Renal pelvis (tissue), 12 donors: Measurements from ENCODE around the gene TIGD4. TPM values are rescaled to one million over a fixed set of nuclear protein-coding genes. Genes with fewer than 3 reads are reported as not detected.

Experiments
- DNase-seq: peaks from one replicate; pipeline ENCODE4 v3.0.0-alpha.2; 2013
- long read RNA-seq, 16 experiments: transcript quantifications; one replicate each; lab custom pipeline, GENCODE V29; 2026
- polyA plus RNA-seq, 3 donors: library from polyadenylated mRNA; unstranded; fragments of 120-200 nt; gene quantifications; one replicate each; pipeline ENCODE4 v1.2.1, GENCODE V29; 2013; ENCODE audit not compliant: insufficient read length in 3 of 3

The TIGD4 gene
- 1 to 10 TPM; 1.5 to 2.6 (median 2.2) TPM for polyA plus RNA-seq
- long read RNA-seq, donor 1, partial matches to known transcripts: 141 of 142 reads
- long read RNA-seq, donor 1, other reads (novel, unspliced or antisense): 0 of 142 reads
- long read RNA-seq, donor 2, partial matches to known transcripts: 0 of 7 reads
- long read RNA-seq, donor 2, other reads (novel, unspliced or antisense): 6 of 7 reads
- long read RNA-seq, donor 3, partial matches to known transcripts: 0 of 1 reads
- long read RNA-seq, donor 3, other reads (novel, unspliced or antisense): 0 of 1 reads
- long read RNA-seq, donor 4, partial matches to known transcripts: 30 of 30 reads
- long read RNA-seq, donor 4, other reads (novel, unspliced or antisense): 0 of 30 reads
- long read RNA-seq, donor 5: 0 reads
- long read RNA-seq, donor 6, partial matches to known transcripts: 0 of 3 reads
- long read RNA-seq, donor 6, other reads (novel, unspliced or antisense): 0 of 3 reads
- long read RNA-seq, donor 7, partial matches to known transcripts: 0 of 1 reads
- long read RNA-seq, donor 7, other reads (novel, unspliced or antisense): 0 of 1 reads
- long read RNA-seq, donor 8, partial matches to known transcripts: 0 of 1 reads
- long read RNA-seq, donor 8, other reads (novel, unspliced or antisense): 0 of 1 reads
- long read RNA-seq, donor 9, partial matches to known transcripts: 0 of 2 reads
- long read RNA-seq, donor 9, other reads (novel, unspliced or antisense): 0 of 2 reads
- long read RNA-seq, donor 10: 0 reads
- long read RNA-seq, donor 11: 0 reads
- long read RNA-seq, donor 12: 0 reads
- long read RNA-seq, donor 13: 0 reads
- long read RNA-seq, donor 14, partial matches to known transcripts: 0 of 1 reads
- long read RNA-seq, donor 14, other reads (novel, unspliced or antisense): 0 of 1 reads
- long read RNA-seq, donor 15: 0 reads
- long read RNA-seq, donor 16: 0 reads

GRCh38 chr4:152779513-152780266 lies at the start of gene TIGD4, which contains the start of gene ARFIP1:
TSS of gene TIGD4 (minus strand) at chr4:152779730. CDS start at chr4:152771004, 8,726 bp downstream.
TSS of gene ARFIP1 (plus strand) at chr4:152779954. CDS start at chr4:152829634, 49,680 bp downstream.
- DNase-seq: peak; percentile 97

- DNase-seq: no peak
These were observed 48.6 kb upstream of the TIGD4 start for GRCh38 chr4:152828122-152828521.

DNA sequence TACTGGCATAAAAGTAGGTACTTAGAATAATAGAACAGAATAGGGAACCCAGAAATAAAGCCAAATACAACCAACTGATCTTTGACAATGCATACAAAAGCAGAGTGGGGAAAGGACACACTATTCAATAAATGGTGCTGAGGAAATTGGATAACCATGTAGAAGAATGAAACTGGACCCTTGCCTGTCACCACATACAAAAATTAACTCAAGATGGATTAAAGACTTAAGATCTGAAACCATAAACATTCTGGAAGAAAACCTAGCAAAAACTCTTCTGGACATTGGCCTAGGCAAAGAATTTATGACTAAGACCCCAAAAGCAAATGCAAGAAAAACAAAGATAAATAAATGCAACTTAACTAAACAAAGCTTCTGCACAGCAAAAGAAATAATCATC lies 45.8 kb upstream of the TIGD4 start:
- no peak for DNase-seq

GRCh38 chr4:152824561-152824960 lies 45.0 kb upstream of the TIGD4 start:
- DNase-seq: no peak

GRCh38 chr4:152822323-152822722 lies 42.8 kb upstream of the TIGD4 start:
- no peak for DNase-seq

- DNase-seq: no peak
These were observed 40.5 kb upstream of the TIGD4 start for GRCh38 chr4:152820073-152820472.

- no peak for DNase-seq
These were observed 39.6 kb upstream of the TIGD4 start for GRCh38 chr4:152819026-152819645.

DNA sequence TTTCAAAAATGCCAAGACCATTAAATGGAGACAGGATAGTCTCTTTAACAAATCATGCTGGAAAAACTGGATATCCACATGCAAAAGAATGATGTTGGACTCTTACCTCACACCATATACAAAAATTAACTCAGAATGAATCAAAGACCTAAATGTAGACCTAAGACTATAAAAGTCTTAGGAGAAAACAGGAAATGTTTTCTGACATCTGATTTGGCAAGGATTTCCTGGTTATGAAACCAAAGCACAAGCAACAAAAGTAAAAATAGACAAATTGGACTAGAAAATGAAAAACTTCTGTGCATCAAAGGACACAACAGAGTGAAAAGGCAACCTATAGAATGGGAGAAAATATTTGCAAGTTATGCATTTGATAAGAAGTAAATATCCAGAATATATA lies 37.8 kb upstream of the TIGD4 start:
- no peak for DNase-seq

GRCh38 chr4:152815078-152815477 lies 35.5 kb upstream of the TIGD4 start:
- DNase-seq: no peak

GRCh38 chr4:152810715-152811287 lies 31.3 kb upstream of the TIGD4 start:
- DNase-seq: peak; percentile 8

DNA sequence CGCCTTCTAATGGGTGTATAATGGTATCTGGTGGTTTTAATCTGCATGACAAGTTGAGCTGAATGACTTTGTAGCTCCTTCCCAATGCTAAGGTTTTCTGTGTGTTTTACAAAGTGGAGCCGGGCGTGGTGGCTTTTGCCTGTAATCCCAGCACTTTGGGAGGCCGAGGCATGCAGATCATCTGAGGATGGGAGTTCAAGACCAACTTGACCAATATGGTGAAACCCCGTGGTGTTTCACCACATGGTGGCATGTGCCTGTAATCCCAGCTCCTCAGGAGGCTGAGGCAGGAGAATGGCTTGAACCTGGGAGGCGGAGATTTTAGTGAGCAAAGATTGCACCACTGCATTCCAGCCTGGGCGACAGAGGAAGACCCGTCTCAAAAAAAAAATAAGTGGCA lies 29.1 kb upstream of the TIGD4 start:
- DNase-seq: no peak

GRCh38 chr4:152807294-152807829 lies 27.8 kb upstream of the TIGD4 start:
- no peak for DNase-seq

DNA sequence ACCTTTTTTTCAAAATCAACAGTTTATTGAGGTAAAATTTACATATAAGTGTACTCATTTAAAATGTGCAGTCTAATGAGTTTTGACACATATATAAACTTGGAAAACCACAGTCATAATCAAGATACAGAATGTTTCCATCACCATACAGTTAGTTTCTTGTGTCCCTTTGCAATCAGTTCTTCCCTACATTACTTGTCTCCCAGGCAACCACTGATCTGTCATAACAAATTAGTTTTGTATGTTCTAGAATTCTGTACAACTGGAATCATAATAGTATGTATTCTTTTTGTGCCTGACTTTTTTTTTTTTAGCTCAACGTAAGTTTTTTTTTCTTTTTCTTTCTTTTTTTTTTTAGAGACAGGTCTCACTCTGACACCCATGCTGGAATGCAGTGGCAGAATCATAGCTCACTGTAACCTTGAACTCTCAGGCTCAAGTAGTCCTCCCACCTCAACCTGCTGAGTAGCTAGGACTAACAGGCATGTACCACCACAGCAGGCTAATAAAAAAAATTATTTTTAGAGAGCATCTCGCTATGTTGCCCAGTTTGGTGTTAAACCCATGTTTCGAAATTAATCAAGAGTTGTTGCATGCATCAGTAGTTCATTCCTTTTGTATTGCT lies 27.1 kb upstream of the TIGD4 start:
- no peak for DNase-seq

DNA sequence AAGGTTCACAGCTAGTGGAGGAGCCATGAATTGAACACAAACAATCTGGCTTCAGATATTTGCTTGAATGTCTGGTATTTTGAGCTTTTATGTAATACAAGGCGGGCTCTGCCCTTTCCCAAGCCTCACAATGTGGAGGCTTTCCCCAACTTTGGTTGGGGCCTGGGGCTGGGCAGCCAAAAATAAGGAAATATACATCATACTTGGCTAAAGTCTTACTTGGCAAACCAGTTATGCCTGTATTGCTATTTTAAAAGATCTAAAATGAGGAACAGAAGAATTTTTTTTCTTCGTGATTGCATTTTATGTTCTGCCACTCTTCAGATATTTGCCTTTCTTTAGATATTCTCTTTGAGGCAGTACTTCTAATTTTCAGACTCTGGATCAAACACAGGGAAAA lies 26.3 kb upstream of the TIGD4 start:
- no peak for DNase-seq

DNA sequence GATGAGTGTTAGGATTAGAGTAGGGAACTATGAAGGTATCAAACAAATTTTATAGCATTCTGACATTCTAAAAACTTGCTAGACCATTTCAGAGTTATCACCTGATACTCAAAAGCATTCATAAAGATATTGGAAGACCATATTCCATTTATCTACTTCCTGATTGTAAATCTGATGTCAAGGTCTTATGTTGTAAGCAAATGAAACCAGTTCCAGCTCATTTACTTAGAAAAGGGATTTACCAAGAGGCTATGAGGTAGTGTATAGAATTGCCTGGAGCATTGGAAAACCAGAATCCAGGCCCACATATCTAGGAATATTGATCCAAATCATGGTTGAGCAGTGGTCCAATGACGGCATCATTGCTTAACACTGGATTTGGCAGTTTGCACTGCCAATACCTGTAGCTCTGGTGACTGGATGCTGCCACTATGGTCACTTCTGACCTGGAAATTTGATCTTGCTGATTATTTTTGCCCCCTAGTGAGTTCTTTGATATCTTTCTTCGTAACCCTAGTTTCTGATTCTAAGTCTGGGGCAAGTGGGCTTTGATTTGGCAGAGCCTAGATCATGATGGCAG lies 25.6 kb upstream of the TIGD4 start:
- no peak for DNase-seq

DNA sequence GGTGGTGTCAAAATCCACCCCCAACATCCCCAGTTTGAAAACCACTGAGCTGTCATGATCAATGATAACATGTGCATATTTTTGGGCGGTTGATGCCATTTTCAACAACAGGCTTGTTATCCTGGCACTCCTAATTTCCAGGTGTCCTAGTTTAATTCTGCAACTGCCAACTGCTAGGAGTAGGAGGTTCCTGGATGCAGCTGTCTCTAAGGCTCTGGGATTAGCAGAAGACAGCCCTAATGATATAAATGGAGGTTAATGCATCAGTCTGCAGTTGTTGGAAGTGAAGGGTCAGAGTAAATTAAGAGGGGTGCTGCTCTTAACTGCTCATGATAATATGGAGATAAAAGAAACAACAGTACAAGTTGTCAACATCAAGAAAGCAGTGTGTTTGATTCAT lies 24.0 kb upstream of the TIGD4 start:
- no peak for DNase-seq

DNA sequence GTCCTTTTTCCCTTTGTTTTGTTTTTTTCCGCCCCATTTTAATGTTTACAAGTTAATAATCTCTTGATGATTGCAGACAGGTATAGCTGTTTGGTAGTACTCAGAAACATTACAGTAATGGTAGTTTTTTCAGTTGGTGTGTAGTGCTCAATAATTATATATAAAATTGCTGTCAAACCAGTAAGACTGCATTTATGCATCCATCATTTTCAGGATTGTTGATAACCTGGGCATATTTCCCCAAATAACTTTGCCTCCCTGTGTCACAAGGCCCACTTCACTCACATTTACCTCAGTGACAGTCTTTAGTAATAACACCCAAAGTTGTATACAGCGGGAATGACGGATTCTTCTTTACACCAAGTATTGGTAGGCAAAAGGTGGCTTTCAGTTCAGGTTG lies 16.4 kb upstream of the TIGD4 start:
- DNase-seq: no peak

- DNase-seq: no peak
These were observed 7.1 kb upstream of the TIGD4 start for GRCh38 chr4:152786627-152787026.

GRCh38 chr4:152785639-152786615 lies 6.4 kb upstream of the TIGD4 start:
- DNase-seq: no peak
